IPS DF 6.9 (cell line): ENCODE measurements around the gene ZMAT5.
"Not testable (repeated sequence)": the region's sequence is repeated elsewhere in the genome, so short reads cannot be mapped to it uniquely, and the experiment has no call there.

ENCODE experiments used
- DNase-seq: peaks from one replicate; pipeline ENCODE4 v3.0.0-alpha.2; 2013; ENCODE audit warnings: low read depth, low spot score
- H3K27ac ChIP-seq: one replicate; pipeline ENCODE4 v1.5.1; 2013; ENCODE audit warnings: low read length, control low read depth
- H3K27me3 ChIP-seq: 2 replicates; pipeline ENCODE4 v1.6.1; 2013; ENCODE audit warnings: mild to moderate bottlenecking, low read length; ENCODE audit not compliant: control insufficient read depth, insufficient read depth
- H3K36me3 ChIP-seq: 2 replicates; pipeline ENCODE4 v1.6.1; 2013; ENCODE audit warnings: low read length; ENCODE audit not compliant: control insufficient read depth, insufficient read depth
- H3K4me1 ChIP-seq: 2 replicates; pipeline ENCODE4 v1.6.1; 2013; ENCODE audit warnings: low read length; ENCODE audit not compliant: control insufficient read depth, insufficient read depth
- H3K4me3 ChIP-seq: 2 replicates; pipeline ENCODE4 v1.5.1; 2013; ENCODE audit warnings: mild to moderate bottlenecking, low read length
- H3K9me3 ChIP-seq: 2 replicates; pipeline ENCODE4 v1.6.1; 2013; ENCODE audit warnings: low read length, inconsistent platforms; ENCODE audit not compliant: control insufficient read depth, insufficient read depth
- WGBS: extraction: QIAGEN DNeasy Blood & Tissue Kit; methylation state at CpG from one replicate; pipeline ENCODE4 v1.1.7; 2013; ENCODE audit warnings: mixed read lengths, missing lambda C conversion rate; ENCODE audit not compliant: insufficient read length, insufficient coverage; 5-methylcytosine and 5-hydroxymethylcytosine counted together

Gene ZMAT5

DNA sequence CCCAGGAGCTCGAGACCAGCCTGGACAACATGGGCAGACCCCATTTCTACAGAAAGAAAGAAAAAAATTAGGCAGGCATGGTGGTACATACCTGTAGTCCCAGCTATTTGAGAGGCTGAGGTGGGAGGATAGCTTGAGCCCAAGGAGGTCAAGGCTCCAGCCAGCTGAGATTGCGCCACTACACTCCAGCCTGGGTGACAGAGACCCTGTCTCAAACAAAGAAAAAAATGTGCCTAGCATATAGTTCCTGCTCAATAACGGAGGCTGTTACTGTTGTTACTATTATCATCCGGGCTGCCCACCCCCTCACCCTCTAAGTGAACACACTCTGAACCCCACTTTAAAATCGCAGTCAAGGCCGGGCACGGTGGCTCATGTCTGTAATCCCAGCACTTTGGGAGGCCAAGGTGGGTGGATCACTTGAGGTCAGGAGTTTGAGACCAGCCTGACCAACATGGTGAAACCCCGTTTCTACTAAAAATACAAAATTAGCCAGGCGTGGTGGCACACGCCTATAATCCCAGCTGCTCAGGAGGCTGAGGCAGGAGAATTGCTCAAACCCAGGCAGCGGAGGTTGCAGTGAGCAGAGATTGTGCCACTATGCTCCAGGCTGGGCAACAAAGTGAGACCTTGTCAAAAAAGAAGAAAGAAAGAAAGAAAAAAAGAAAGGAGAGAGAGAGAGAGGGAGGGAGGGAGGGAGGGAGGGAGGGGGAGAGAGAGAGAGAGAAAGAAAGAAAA, 12.0 kb downstream of the ZMAT5 start:
- not testable (repeated sequence) for H3K27ac ChIP-seq
- WGBS, result no CpG with 5 or more reads among the region's 11 CpGs

DNA sequence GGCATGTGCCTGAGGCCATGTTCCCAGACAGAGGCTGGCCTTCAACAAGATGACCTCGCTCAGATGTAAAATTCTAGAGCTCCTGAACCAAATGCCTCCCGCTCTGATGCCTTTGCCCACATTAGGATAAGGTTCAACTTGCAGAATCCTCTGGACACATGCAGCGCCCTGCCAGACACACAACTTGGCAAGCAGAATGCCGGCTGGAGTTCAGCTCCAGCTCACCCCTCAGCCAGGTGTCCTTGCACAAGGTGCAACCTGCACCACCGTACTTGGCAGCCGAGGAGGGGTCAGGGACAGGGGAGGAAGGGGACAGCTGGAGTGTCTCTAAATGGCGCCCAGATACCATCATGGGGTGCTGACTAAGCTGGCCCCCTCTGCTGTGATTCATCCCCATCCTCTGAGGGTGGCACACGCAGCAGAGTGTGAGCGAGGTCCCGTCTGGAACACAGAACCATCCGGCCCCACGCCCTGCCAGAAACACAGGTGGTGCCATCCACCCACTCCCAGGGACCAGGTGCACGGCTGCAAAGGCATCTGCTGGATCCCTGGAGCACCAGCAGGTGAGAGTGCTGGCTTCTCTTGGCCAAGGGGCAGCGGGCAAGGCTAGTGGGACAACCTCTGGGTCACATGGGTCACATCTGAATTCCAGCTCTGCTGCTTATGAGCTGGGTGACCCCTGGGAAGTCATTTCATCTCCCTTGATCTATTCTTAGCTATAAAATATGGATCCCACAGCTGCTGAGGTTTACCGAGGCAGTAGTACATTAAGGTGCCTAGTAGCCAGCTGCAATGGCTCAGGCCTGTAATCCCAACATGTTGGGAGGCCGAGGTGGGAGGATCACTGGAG, 12.8 kb downstream of the ZMAT5 start:
- Histone ChIP-seq H3K9me3 (no peaks in the 10 kb centered on the region), H3K4me3 (no peak overlapping the region), H3K36me3 (no peaks in the 10 kb centered on the region), H3K4me1 (no peaks in the 10 kb centered on the region; the same call in 1 of the 2 replicates), H3K27ac (no peak overlapping the region), H3K27me3 (no peaks in the 10 kb centered on the region)
- no CpG with 5 or more reads among the region's 16 CpGs for WGBS
- DNase-seq, result no peak

More for the DNA sequence above, 12.0 kb downstream of the ZMAT5 start:
- H3K36me3 ChIP-seq, H3K27me3 ChIP-seq, H3K4me1 ChIP-seq, H3K4me3 ChIP-seq, H3K9me3 ChIP-seq, DNase-seq: not testable (repeated sequence)

DNA sequence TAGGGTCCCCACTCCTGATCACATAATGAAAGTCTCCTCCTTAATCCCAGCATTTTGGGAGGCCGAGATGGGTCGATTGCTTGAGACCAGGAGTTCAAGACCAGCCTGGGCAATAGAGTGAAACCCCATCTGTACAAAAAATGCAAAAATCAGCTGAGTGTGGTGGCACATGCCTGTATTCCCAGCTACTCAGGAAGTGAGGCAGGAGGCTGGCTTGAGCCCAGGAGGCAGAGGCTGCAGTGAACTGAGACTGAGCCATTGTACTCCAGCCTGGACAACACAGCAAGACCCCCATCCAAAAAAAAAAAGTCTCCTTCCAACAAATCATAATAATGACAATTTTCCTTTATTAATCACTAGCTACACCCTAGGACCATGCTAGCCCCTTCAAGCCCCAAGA, 15.1 kb downstream of the ZMAT5 start:
- Histone ChIP-seq H3K4me3 (no peak overlapping the region), H3K4me1 (no peaks in the 10 kb centered on the region; the same call in 1 of the 2 replicates), H3K36me3 (no peaks in the 10 kb centered on the region), H3K27me3 (no peaks in the 10 kb centered on the region), H3K9me3 (no peaks in the 10 kb centered on the region), H3K27ac (no peak overlapping the region)
- DNase-seq, result no peak
- no CpG with 5 or more reads among the region's 2 CpGs for WGBS

DNA sequence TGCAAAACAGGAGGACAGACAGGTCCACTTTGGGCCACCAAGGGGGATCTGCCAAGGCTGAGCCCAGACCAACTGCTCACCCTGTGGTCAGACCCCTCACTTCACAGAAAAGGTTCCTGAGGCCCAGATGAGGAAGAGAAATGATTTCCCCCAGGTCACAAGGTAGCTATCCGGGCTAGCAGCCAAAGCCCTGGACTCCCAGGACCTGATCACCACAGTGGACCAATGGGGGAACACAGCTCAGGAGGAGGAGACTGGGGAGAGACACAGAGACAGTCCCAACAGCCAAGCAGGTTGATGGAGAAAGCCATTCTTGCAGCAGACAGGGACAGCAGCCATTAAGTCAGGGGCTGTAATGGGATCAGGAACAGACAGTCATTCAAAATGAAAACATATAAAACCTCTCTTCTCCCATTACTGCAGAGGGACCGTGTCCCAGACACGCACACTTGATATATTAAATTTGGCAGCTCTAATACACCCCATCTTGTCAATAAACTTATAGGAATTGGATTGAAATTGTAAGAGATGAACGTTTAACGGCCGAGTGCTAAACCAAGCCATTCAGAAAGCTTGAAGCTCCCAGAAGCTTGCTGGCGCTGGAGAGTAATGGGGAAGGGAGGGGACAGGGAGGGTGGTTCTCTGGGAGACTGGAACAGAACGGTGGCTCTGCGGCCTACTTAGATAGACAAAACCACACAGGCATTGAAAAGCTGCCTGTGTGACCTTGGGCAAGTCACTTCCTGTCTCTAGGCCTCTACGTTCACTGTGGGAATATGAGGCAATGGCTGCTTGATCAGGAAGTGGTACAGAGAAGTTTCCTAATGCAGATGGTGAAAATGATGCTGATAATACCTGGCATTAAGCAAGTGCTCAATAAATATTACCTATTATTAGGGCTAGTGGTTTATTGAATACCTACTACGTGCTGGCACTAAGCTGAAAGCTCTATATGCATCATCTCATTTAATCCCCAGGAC, 16.0 kb downstream of the ZMAT5 start:
- no peak overlapping the region for H3K4me3 ChIP-seq
- no peaks in the 10 kb centered on the region; the same call in 1 of the 2 replicates for H3K4me1 ChIP-seq
- no CpG with 5 or more reads among the region's 11 CpGs for WGBS
- no peak for DNase-seq
- H3K9me3 ChIP-seq, result no peaks in the 10 kb centered on the region
- H3K27me3 ChIP-seq, result no peaks in the 10 kb centered on the region
- H3K27ac ChIP-seq, result no peak overlapping the region
- H3K36me3 ChIP-seq, result no peaks in the 10 kb centered on the region

DNA sequence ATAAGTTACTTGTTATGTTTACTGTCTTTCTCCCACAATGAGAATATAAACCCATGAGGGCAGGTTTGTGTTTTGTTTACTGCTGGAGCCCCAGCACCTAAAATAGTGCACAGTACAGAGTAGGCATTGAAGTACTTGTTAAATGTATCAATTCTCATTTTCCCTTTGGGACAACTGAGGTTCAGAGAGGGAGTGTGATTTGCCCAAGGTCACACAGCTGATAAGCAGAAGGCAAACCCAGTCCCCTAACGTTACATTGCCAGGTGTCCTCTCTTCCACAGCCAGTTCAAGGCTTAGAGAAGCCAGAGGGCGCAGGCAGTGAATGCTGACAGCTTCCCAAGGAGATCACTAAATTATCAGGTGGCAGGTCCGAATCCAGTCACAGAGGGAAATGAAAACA, 16.8 kb downstream of the ZMAT5 start:
- DNase-seq, result no peak
- Histone ChIP-seq H3K9me3 (no peaks in the 10 kb centered on the region), H3K4me1 (no peaks in the 10 kb centered on the region), H3K36me3 (no peaks in the 10 kb centered on the region), H3K4me3 (no peak overlapping the region), H3K27ac (no peak overlapping the region), H3K27me3 (no peaks in the 10 kb centered on the region)
- WGBS, result no CpG with 5 or more reads among the region's 3 CpGs

DNA sequence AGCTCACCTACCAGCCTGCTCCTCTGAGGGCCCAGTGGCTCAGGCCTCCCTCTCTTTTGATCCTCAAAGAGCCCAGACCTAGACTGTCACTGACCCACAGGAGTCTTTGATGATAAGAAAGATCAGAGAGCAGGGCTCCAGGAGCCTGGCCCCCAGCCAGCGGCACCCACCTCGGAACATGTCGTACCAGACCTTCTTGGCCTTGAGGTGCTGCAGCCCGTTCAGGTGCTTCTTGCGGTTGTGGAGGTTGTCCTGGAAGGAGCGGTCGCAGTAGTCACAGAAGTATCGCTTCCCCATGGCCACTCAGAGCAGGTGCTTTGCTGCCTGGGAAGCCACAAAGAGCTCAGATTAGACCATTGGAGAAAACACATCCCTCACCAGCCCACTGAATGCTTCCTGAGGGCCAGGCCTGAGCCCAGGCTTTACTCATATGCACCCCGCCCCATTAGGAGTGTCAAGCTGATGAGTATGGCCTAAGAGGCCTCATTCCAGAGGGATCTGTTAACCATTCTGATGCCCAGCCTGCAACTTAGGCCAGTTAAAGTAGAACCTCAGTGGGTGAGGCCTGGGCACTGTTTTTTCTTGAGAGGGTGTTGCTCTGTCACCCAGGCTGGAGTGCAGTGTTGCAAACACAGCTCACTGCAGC, 18.4 kb downstream of the ZMAT5 start:
- no peaks in the 10 kb centered on the region for H3K27me3 ChIP-seq
- no peak overlapping the region for H3K4me3 ChIP-seq
- H3K4me1 ChIP-seq, result no peaks in the 10 kb centered on the region
- DNase-seq, result no peak
- no peaks in the 10 kb centered on the region for H3K9me3 ChIP-seq
- WGBS, result no CpG with 5 or more reads among the region's 9 CpGs
- H3K36me3 ChIP-seq, result no peaks in the 10 kb centered on the region
- H3K27ac ChIP-seq, result no peak overlapping the region

DNA sequence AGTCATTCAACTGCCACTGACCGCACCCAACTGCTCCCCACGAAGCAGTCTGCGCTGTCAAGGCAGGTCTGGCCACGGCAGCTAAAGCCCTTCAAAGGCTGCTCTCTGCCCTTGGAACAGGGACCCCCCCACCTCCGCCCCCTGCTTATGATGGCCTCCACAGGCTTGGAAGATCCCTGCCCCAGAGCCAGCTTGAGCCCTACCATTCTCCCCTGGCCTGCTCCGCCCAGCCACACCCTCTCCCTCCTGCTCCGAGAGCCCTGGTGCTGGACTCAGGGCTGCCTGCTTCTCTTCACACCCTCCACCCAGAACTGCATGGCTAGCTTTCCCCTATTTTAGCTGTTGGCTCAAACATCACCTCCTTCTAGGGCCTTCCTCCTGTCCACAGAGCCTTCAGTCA, 19.0 kb downstream of the ZMAT5 start:
- no CpG with 5 or more reads among the region's 7 CpGs for WGBS
- Histone ChIP-seq H3K27me3 (no peaks in the 10 kb centered on the region), H3K36me3 (no peaks in the 10 kb centered on the region), H3K4me3 (no peak overlapping the region), H3K9me3 (no peaks in the 10 kb centered on the region), H3K4me1 (no peaks in the 10 kb centered on the region), H3K27ac (no peak overlapping the region)
- DNase-seq, result no peak

DNA sequence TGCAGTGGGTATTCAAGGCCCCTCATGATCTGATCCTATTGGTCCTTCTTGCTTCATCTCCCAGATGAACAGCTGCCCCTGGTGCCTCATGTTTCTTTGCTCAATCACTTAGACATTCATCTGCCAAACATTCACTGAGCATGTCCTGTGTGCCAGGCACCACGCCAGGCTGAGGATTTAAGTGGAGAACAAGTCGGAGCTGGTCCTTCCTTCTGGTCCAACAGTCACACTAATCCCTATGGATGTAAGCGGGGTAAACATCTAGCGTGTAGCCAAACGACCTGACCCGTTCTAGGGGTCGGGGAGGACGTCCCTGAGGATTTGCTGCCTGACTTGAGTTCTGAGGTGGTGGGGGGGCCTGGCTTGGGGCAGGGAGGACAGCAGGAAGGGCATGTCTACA, 21.9 kb downstream of the ZMAT5 start:
- Histone ChIP-seq H3K4me3 (no peak overlapping the region), H3K27me3 (no peaks in the 10 kb centered on the region), H3K36me3 (no peaks in the 10 kb centered on the region), H3K9me3 (no peaks in the 10 kb centered on the region), H3K27ac (no peak overlapping the region), H3K4me1 (no peaks in the 10 kb centered on the region)
- no CpG with 5 or more reads among the region's 8 CpGs for WGBS
- no peak for DNase-seq

DNA sequence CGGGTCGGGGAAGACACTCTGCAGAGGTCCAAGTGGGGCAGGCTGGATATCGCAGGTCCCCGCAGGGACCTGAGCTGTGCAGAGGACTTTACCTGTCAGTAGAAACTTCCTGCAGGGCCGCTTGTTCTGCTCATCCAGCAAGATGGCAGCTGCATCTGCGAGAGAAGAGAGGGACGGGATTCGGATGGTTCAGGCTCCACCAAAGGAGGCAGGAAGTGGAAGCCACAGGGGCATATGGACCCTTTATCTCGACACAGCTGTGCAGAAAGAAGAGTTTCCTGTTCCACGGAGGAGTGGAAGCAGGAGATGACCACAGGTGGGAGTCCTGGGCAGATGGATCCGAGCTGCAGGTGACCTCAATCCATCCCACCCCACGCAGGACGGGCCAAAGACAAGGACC, 24.5 kb downstream of the ZMAT5 start:
- Histone ChIP-seq H3K4me3 (no peak overlapping the region), H3K36me3 (no peaks in the 10 kb centered on the region), H3K9me3 (no peaks in the 10 kb centered on the region), H3K4me1 (no peaks in the 10 kb centered on the region), H3K27me3 (no peaks in the 10 kb centered on the region), H3K27ac (no peak overlapping the region)
- no CpG with 5 or more reads among the region's 13 CpGs for WGBS
- no peak for DNase-seq

DNA sequence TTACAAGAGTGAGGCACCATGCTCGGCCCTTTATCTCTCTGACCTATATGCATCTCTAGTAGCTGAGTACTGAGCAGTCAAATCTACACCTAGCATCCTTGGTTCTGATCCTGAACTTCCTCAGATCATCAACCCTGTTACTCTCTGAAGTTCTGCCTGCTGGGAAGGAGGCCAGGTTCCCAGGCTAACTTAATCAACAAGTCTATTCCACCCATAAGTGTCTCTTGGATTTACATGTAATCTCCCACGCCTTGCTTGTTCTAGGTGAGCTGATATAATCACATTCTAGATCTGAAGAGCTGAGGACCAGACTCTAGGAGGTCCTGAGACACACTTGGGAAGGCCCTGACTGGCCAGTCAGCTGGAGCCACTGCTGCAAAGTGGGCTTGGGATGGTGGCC, 24.9 kb downstream of the ZMAT5 start:
- no peak for DNase-seq
- Histone ChIP-seq H3K4me1 (no peaks in the 10 kb centered on the region), H3K9me3 (no peaks in the 10 kb centered on the region), H3K4me3 (no peak overlapping the region), H3K27me3 (no peaks in the 10 kb centered on the region), H3K36me3 (no peaks in the 10 kb centered on the region), H3K27ac (no peak overlapping the region)
- WGBS, result no CpG with 5 or more reads among the region's 2 CpGs
